ENCODE data around the gene KLHL11.
A peak's percentile ranks its signal among the peaks of the same experiment; 100 is the strongest.

KLHL11 gene

GRCh38 chr17:41864836-41865595 is at the start of gene KLHL11:
Gene KLHL11 (minus strand): TSS chr17:41865423. CDS start chr17:41865370, 53 bp downstream.
- peak; percentile 84 for FAIRE-seq
- peak; percentile 86 for DNase-seq (ENCODE audit: insufficient read length, low spot score)

GRCh38 chr17:41915020-41915419 is 49.8 kb upstream of the KLHL11 start:
- no peak for DNase-seq (ENCODE audit: insufficient read length, low spot score)
- no peak for FAIRE-seq

- FAIRE-seq, result no peak
Measured at GRCh38 chr17:41914358-41914766, 49.1 kb upstream of the KLHL11 start.

GRCh38 chr17:41913798-41914197 is 48.6 kb upstream of the KLHL11 start:
- no peak for FAIRE-seq
- DNase-seq (ENCODE audit: insufficient read length, low spot score), result no peak

More at GRCh38 chr17:41914358-41914766, 49.1 kb upstream of the KLHL11 start:
- no peak for DNase-seq (ENCODE audit: insufficient read length, low spot score)

GRCh38 chr17:41912925-41913324 is 47.7 kb upstream of the KLHL11 start:
- FAIRE-seq, result no peak
- no peak for DNase-seq (ENCODE audit: insufficient read length, low spot score)

- no peak for FAIRE-seq
- DNase-seq (ENCODE audit: insufficient read length, low spot score), result no peak
Measured at GRCh38 chr17:41910701-41911391, 45.6 kb upstream of the KLHL11 start.

- DNase-seq (ENCODE audit: insufficient read length, low spot score) (no peak), FAIRE-seq (no peak)
Measured at GRCh38 chr17:41909088-41909487, 43.9 kb upstream of the KLHL11 start.

- DNase-seq (ENCODE audit: insufficient read length, low spot score), result no peak
- no peak for FAIRE-seq
Measured at GRCh38 chr17:41907633-41908539, 42.7 kb upstream of the KLHL11 start.

GRCh38 chr17:41907185-41907556 is 41.9 kb upstream of the KLHL11 start:
- DNase-seq (ENCODE audit: insufficient read length, low spot score) (no peak), FAIRE-seq (no peak)

- FAIRE-seq (no peak), DNase-seq (ENCODE audit: insufficient read length, low spot score) (no peak)
Measured at GRCh38 chr17:41906465-41907184, 41.4 kb upstream of the KLHL11 start.

GRCh38 chr17:41905172-41905571 is 39.9 kb upstream of the KLHL11 start:
- no peak for FAIRE-seq
- no peak for DNase-seq (ENCODE audit: insufficient read length, low spot score)

- FAIRE-seq, result no peak
- DNase-seq (ENCODE audit: insufficient read length, low spot score), result no peak
Measured at GRCh38 chr17:41904242-41904841, 39.1 kb upstream of the KLHL11 start.

GRCh38 chr17:41901646-41902045 is 36.4 kb upstream of the KLHL11 start:
- DNase-seq (ENCODE audit: insufficient read length, low spot score) (no peak), FAIRE-seq (no peak)

GRCh38 chr17:41896726-41897125 is 31.5 kb upstream of the KLHL11 start:
- no peak for FAIRE-seq
- DNase-seq (ENCODE audit: insufficient read length, low spot score), result no peak

GRCh38 chr17:41895617-41896016 is 30.4 kb upstream of the KLHL11 start:
- DNase-seq (ENCODE audit: insufficient read length, low spot score) (no peak), FAIRE-seq (no peak)

GRCh38 chr17:41894791-41895331 is 29.6 kb upstream of the KLHL11 start:
- DNase-seq (ENCODE audit: insufficient read length, low spot score) (no peak), FAIRE-seq (no peak)

- no peak for FAIRE-seq
Measured at GRCh38 chr17:41893384-41893783, 28.2 kb upstream of the KLHL11 start.

GRCh38 chr17:41892021-41892376 is 26.8 kb upstream of the KLHL11 start:
- FAIRE-seq (no peak), DNase-seq (ENCODE audit: insufficient read length, low spot score) (no peak)

More at GRCh38 chr17:41893384-41893783, 28.2 kb upstream of the KLHL11 start:
- no peak for DNase-seq (ENCODE audit: insufficient read length, low spot score)

- FAIRE-seq, result no peak
- no peak for DNase-seq (ENCODE audit: insufficient read length, low spot score)
Measured at GRCh38 chr17:41891135-41892020, 26.2 kb upstream of the KLHL11 start.

Data from GM19239 (cell line).